Aorta (tissue), 5 donors: ENCODE measurements around the gene NPR3. TPM values are rescaled to one million over a fixed set of nuclear protein-coding genes. Genes with fewer than 3 reads are reported as not detected.
A peak's percentile ranks its signal among the peaks of the same experiment; 100 is the strongest.

Source experiments
- ATAC-seq: fragments of 200-7000 bp; cut with Tn5 transposase; one replicate; pipeline ENCODE4 v1.9.1; 2022; ENCODE audit warnings: moderate library complexity; ENCODE audit not compliant: low FRiP score
- DNase-seq, 2 donors: peaks; one replicate each; pipeline ENCODE4 v3.0.0-alpha.2; 2020
- H3K27ac ChIP-seq, 2 donors: one replicate each; pipeline ENCODE4 v1.5.1; 2013; ENCODE audit warnings: low read length in 2 of 2, mild to moderate bottlenecking in 2 of 2, moderate library complexity in 2 of 2, control low read depth in 1 of 2, inconsistent platforms in 1 of 2, low read depth in 1 of 2
- H3K27me3 ChIP-seq, 2 donors: one replicate each; pipeline ENCODE4 v1.6.1; 2013; ENCODE audit warnings: control low read depth in 1 of 2, low read length in 1 of 2, mild to moderate bottlenecking in 1 of 2, moderate library complexity in 1 of 2; ENCODE audit not compliant: insufficient read depth in 2 of 2, control insufficient read depth in 1 of 2
- H3K36me3 ChIP-seq, 2 donors: one replicate each; pipeline ENCODE4 v1.6.1; 2013; ENCODE audit warnings: control low read depth in 1 of 2, low read length in 1 of 2, mild to moderate bottlenecking in 1 of 2; ENCODE audit not compliant: insufficient read depth in 2 of 2, control insufficient read depth in 1 of 2
- H3K4me1 ChIP-seq, 2 donors: one replicate each; pipeline ENCODE4 v1.6.1; 2013; ENCODE audit warnings: low read length in 2 of 2, control low read depth in 1 of 2, mild to moderate bottlenecking in 1 of 2, moderate library complexity in 1 of 2; ENCODE audit not compliant: insufficient read depth in 2 of 2, control insufficient read depth in 1 of 2
- H3K4me3 ChIP-seq, 2 donors: one replicate each; pipeline ENCODE4 v1.5.1; 2013; ENCODE audit warnings: low read length in 2 of 2, control low read depth in 1 of 2, mild to moderate bottlenecking in 1 of 2
- H3K9me3 ChIP-seq: one replicate; pipeline ENCODE4 v1.6.1; 2013; ENCODE audit warnings: mild to moderate bottlenecking, low read length; ENCODE audit not compliant: control insufficient read depth
- WGBS, 2 donors: extraction: QIAGEN DNeasy Blood & Tissue Kit; methylation state at CpG; one replicate each; pipeline ENCODE4 v1.1.7; 2013; 5-methylcytosine and 5-hydroxymethylcytosine counted together
- intact Hi-C, 2 donors: fragments of 100-400 bp; cut with DNase I; formaldehyde crosslinking; loops; one replicate each; pipeline versions ENCODE4 v1.14.2 to v1.15.0; 2022
- long read RNA-seq, 2 donors: library from polyadenylated mRNA; unstranded; transcript quantifications; one replicate each; pipeline ENCODE4 v2.0.0, GENCODE V29; 2020 to 2021
- polyA plus RNA-seq, 2 donors: library from polyadenylated mRNA; stranded (reverse); fragments of 200-250 nt; gene quantifications; one replicate each; pipeline ENCODE4 v1.2.3, GENCODE V29; 2013
- total RNA-seq, 2 donors: library from RNA; stranded (reverse); fragmentation: NEBNext Ultra II Directional; extraction: Animal tissue kit (Norgen Biotek cat#: 25700); gene quantifications; one replicate each; pipeline ENCODE4 v1.2.1, GENCODE V29; 2021
- donor health status: healthy with polysubstance abuse.
- donor health status: Bipolar disorder and iron deficiency.
- donor health status: DM: no; HTN: no; CAD: no.
- donor health status: DM: no; HTN: no; CAD: no.
- donor health status: DM: yes; HTN: yes; CAD: no.

NPR3 gene
- total RNA-seq (10 to 100 TPM; 15.2 to 29.7 TPM), polyA plus RNA-seq (10 to 100 TPM in 1 of 2 donors, 1 to 10 TPM in 1; 7.9 to 11.0 TPM)
- long read RNA-seq, donor 1, full-length matches to known transcripts: 32 of 53 reads
- long read RNA-seq, donor 1, partial matches to known transcripts: 4 of 53 reads
- long read RNA-seq, donor 1, other reads (novel, unspliced or antisense): 17 of 53 reads
- long read RNA-seq, donor 2, partial matches to known transcripts: 0 of 6 reads
- long read RNA-seq, donor 2, other reads (novel, unspliced or antisense): 4 of 6 reads

- Histone ChIP-seq H3K27me3 (no peaks in the 10 kb centered on the region), H3K4me3 (peak within 1 kb of the TSS; percentile 57 to 62), H3K9me3 (no peaks in the 10 kb centered on the region), H3K36me3 (no peaks in the 10 kb centered on the region), H3K27ac (peak within 1 kb of the TSS; percentile 19 to 76), H3K4me1 (no peaks in the 10 kb centered on the region)
- peak; percentile 61 for ATAC-seq
- DNase-seq: peak; percentile 64 to 87
- WGBS, 2 donors: 0% methylated on average over 48 to 55 of the region's 55 CpGs
- intact Hi-C loops: loop anchor here (5.0 to 10.0 kb wide), 7 partner anchors 67 to 712 kb away; no protein-coding TSS in a partner anchor
Measured at GRCh38 chr5:32710550-32711361, at the start of gene NPR3. Gene NPR3, plus strand, starts transcription at chr5:32711321. Its CDS starts 456 bp downstream, at chr5:32711777.

- intact Hi-C loops: no loop called here
- no peaks in the 10 kb centered on the region for H3K27me3 ChIP-seq
- WGBS, 2 donors: 79 to 97% methylated on average over 8 of the region's 8 CpGs
- H3K4me3 ChIP-seq: no peak overlapping the region
- no peaks in the 10 kb centered on the region for H3K36me3 ChIP-seq
- no peak overlapping the region for H3K27ac ChIP-seq
- H3K4me1 ChIP-seq: no peaks in the 10 kb centered on the region
- DNase-seq (no peak), ATAC-seq (no peak)
- no peaks in the 10 kb centered on the region for H3K9me3 ChIP-seq
Measured at GRCh38 chr5:32664523-32664922, 46.6 kb upstream of the NPR3 start.

GRCh38 chr5:32668552-32668951, 42.6 kb upstream of the NPR3 start:
- 83 to 84% methylated on average over 11 of the region's 11 CpGs for WGBS, 2 donors
- ATAC-seq (peak; percentile 50), DNase-seq (no peak)
- Histone ChIP-seq H3K4me1 (no peaks in the 10 kb centered on the region), H3K4me3 (no peak overlapping the region), H3K27me3 (no peaks in the 10 kb centered on the region), H3K9me3 (no peaks in the 10 kb centered on the region), H3K36me3 (no peaks in the 10 kb centered on the region), H3K27ac (no peak overlapping the region)
- intact Hi-C loops: no loop called here

GRCh38 chr5:32673272-32673671, 37.8 kb upstream of the NPR3 start:
- Histone ChIP-seq H3K36me3 (no peaks in the 10 kb centered on the region), H3K4me3 (no peak overlapping the region), H3K9me3 (no peaks in the 10 kb centered on the region), H3K27ac (no peak overlapping the region), H3K27me3 (no peaks in the 10 kb centered on the region), H3K4me1 (no peaks in the 10 kb centered on the region)
- WGBS, 2 donors: 84 to 94% methylated on average over 12 of the region's 12 CpGs
- no peak for DNase-seq
- ATAC-seq: no peak
- intact Hi-C loops: no loop called here

GRCh38 chr5:32677023-32677422, 34.1 kb upstream of the NPR3 start:
- WGBS, 2 donors: 45 to 66% methylated on average over 7 of the region's 7 CpGs
- Histone ChIP-seq H3K4me1 (no peaks in the 10 kb centered on the region), H3K27me3 (no peaks in the 10 kb centered on the region), H3K27ac (no peak overlapping the region), H3K36me3 (no peaks in the 10 kb centered on the region), H3K9me3 (no peaks in the 10 kb centered on the region), H3K4me3 (no peak overlapping the region)
- no peak for ATAC-seq
- intact Hi-C loops: no loop called here
- DNase-seq: no peak

- no peak overlapping the region for H3K27ac ChIP-seq
- no peaks in the 10 kb centered on the region for H3K4me1 ChIP-seq
- no peaks in the 10 kb centered on the region for H3K9me3 ChIP-seq
- DNase-seq (no peak), ATAC-seq (no peak)
- no peaks in the 10 kb centered on the region for H3K36me3 ChIP-seq
- no peak overlapping the region for H3K4me3 ChIP-seq
- H3K27me3 ChIP-seq: no peaks in the 10 kb centered on the region
- intact Hi-C loops: no loop called here
- 97% methylated on average over 11 of the region's 11 CpGs for WGBS, 2 donors
Measured at GRCh38 chr5:32678472-32678871, 32.6 kb upstream of the NPR3 start.

GRCh38 chr5:32679218-32679617, 31.9 kb upstream of the NPR3 start:
- Histone ChIP-seq H3K27me3 (no peaks in the 10 kb centered on the region), H3K9me3 (no peaks in the 10 kb centered on the region), H3K4me3 (no peak overlapping the region), H3K27ac (no peak overlapping the region), H3K36me3 (no peaks in the 10 kb centered on the region), H3K4me1 (no peaks in the 10 kb centered on the region)
- DNase-seq: no peak
- intact Hi-C loops: no loop called here
- 33 to 65% methylated on average over 1 of the region's 1 CpG for WGBS, 2 donors
- no peak for ATAC-seq

GRCh38 chr5:32680183-32680582, 30.9 kb upstream of the NPR3 start:
- Histone ChIP-seq H3K27ac (no peak overlapping the region), H3K4me1 (no peaks in the 10 kb centered on the region), H3K36me3 (no peaks in the 10 kb centered on the region), H3K4me3 (no peak overlapping the region), H3K27me3 (no peaks in the 10 kb centered on the region), H3K9me3 (no peaks in the 10 kb centered on the region)
- ATAC-seq (no peak), DNase-seq (no peak)
- intact Hi-C loops: no loop called here
- 92 to 95% methylated on average over 2 of the region's 2 CpGs for WGBS, 2 donors

GRCh38 chr5:32683125-32683524, 28.0 kb upstream of the NPR3 start:
- Histone ChIP-seq H3K27ac (peak overlapping the region in 1 of 2 donors; percentile 10), H3K9me3 (no peaks in the 10 kb centered on the region), H3K27me3 (no peaks in the 10 kb centered on the region), H3K36me3 (no peaks in the 10 kb centered on the region), H3K4me3 (no peak overlapping the region), H3K4me1 (peaks cover 0 to 3% of the 10 kb centered on the region in 2 donors)
- intact Hi-C loops: no loop called here
- 3 to 5% methylated on average over 2 of the region's 2 CpGs for WGBS, 2 donors
- DNase-seq: no peak
- no peak for ATAC-seq
